ENCODE measurements around the gene ITPR2. TPM values are rescaled to one million over a fixed set of nuclear protein-coding genes. Genes with fewer than 3 reads are reported as not detected.

The ITPR2 gene
- total RNA-seq, 1 donor from 2014 or later, result 16.7 TPM

DNA sequence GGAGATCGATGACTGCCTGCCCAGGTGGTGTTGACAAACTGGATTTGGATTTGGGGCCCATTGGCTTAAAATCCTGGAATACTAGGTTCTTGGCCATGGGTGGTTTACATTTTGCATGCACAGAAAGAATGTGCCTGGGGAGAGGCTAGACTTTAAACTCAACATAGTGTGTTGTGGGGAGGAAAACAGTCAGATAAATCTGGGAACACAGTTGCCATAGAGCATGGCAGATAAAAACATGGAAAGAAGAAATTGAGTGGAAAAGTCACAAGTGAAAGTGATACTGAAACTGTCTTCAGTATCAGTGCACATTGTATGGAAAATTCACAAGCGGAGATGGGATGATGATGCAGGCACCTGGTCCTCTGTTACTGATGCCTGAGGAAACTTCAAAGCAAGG lies 542.4 kb downstream of the ITPR2 start:
- DNase-seq (ENCODE audit: low read depth, low spot score), result no peak
- no peaks in the 10 kb centered on the region for H3K4me1 Mint-ChIP-seq
- H3K9me3 Mint-ChIP-seq, result no peaks in the 10 kb centered on the region
- TF ChIP-seq, protein P1, sequence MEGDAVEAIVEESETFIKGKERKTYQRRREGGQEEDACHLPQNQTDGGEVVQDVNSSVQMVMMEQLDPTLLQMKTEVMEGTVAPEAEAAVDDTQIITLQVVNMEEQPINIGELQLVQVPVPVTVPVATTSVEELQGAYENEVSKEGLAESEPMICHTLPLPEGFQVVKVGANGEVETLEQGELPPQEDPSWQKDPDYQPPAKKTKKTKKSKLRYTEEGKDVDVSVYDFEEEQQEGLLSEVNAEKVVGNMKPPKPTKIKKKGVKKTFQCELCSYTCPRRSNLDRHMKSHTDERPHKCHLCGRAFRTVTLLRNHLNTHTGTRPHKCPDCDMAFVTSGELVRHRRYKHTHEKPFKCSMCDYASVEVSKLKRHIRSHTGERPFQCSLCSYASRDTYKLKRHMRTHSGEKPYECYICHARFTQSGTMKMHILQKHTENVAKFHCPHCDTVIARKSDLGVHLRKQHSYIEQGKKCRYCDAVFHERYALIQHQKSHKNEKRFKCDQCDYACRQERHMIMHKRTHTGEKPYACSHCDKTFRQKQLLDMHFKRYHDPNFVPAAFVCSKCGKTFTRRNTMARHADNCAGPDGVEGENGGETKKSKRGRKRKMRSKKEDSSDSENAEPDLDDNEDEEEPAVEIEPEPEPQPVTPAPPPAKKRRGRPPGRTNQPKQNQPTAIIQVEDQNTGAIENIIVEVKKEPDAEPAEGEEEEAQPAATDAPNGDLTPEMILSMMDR (conservative IDR thresholded peaks at IDR 0.05), result no peak
- no peaks in the 10 kb centered on the region for H3K36me3 Mint-ChIP-seq (ENCODE audit: low read depth)
- H3K27ac Mint-ChIP-seq (ENCODE audit: unreplicated experiment), result no peak overlapping the region
- no peak overlapping the region for H3K4me3 Mint-ChIP-seq
- peaks cover 3% of the 10 kb centered on the region for H3K27me3 Mint-ChIP-seq (ENCODE audit: low read depth)

DNA sequence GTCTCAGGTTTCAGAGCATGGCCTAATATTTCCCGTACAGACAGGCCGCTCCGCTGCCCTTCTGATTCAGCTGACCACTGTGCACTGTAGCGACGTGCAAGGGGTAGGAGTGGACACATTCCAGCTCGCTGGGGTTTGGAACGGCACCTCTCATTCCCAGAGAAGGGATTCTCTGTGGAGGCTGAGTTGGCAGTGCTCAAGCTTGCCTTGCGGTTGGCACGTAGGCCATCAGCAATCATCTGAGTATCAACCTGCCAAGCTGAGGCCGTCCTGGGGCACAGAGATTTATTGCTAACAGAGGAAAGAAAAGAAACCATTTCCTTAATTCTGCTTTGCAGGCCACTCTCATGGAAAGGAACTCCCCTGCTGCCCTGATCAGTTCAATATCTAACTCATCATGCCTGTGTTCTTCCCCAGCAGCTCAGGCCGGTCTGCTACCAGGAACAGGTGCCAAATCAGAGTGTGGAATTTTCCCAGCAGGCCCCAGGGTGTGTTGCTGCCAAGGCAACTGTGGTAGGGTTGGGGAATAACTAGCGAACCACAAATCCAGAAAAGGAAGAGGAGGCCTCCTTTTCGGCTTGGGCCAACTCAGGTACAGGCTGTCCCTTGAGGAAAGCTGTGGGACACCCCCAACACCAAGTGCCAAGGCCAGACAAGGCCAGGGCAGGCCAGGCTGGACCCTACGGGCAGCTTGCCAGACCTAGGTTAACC lies 545.2 kb downstream of the ITPR2 start:
- no peaks in the 10 kb centered on the region for H3K9me3 Mint-ChIP-seq
- no peak overlapping the region for H3K4me3 Mint-ChIP-seq
- peaks cover 3% of the 10 kb centered on the region for H3K4me1 Mint-ChIP-seq
- no peaks in the 10 kb centered on the region for H3K36me3 Mint-ChIP-seq (ENCODE audit: low read depth)
- H3K27me3 Mint-ChIP-seq (ENCODE audit: low read depth), result peaks cover 3% of the 10 kb centered on the region
- TF ChIP-seq, protein P1 (conservative IDR thresholded peaks at IDR 0.05), result no peak
- no peak for DNase-seq (ENCODE audit: low read depth, low spot score)
- H3K27ac Mint-ChIP-seq (ENCODE audit: unreplicated experiment), result no peak overlapping the region

Other genes with a start within 250 kb of the ITPR2 start
- 30.6 and 30.7 TPM in 2 replicates for gene INTS13, start 104.8 kb upstream of the ITPR2 start, total RNA-seq
- 43.2 and 44.1 TPM in 2 replicates for gene FGFR1OP2, start 105.3 kb upstream of the ITPR2 start, total RNA-seq
- 53.8 and 55.7 TPM in 2 replicates for gene TM7SF3, start 181.2 kb upstream of the ITPR2 start, total RNA-seq
- gene MED21, start 189.4 kb upstream of the ITPR2 start, total RNA-seq, result 41.5 and 51.9 TPM in 2 replicates
- gene C12orf71, start 249.4 kb upstream of the ITPR2 start, total RNA-seq, result not detected in 2 replicates